ENCODE measurements around the gene WARS2.

The WARS2 gene

GRCh38 chr1:118988186-118989005, 152.1 kb downstream of the WARS2 start, which contains the start of gene TBX15:
Gene TBX15 (minus strand): TSS chr1:118988343. CDS start chr1:118987795, 548 bp downstream.
- peak; percentile 77 for DNase-seq
- TF ChIP-seq CTCF (IDR thresholded peaks at IDR 0.05; ENCODE audit: low read depth, low read length, missing control alignments): no peak
- Histone ChIP-seq H3K4me3 (ENCODE audit: low read depth, low read length) (peak within 1 kb of the TSS; percentile 64), H3K27ac (peak within 1 kb of the TSS; percentile 93), H3K36me3 (replicated peaks) (peaks cover 3% of the 10 kb centered on the region), H3K27me3 (replicated peaks) (no peaks in the 10 kb centered on the region)
- in situ Hi-C loops (cut with HindIII; ENCODE audit: low pct_ligation_motif_present, low sequenced_read_pairs): no loop called here

- no peak for DNase-seq
- TF ChIP-seq CTCF (IDR thresholded peaks at IDR 0.05; ENCODE audit: low read depth, low read length, missing control alignments): no peak
- H3K4me3 ChIP-seq (ENCODE audit: low read depth, low read length): peak overlapping the region; percentile 64
- peak overlapping the region; percentile 93 for H3K27ac ChIP-seq
- H3K27me3 ChIP-seq (replicated peaks): no peaks in the 10 kb centered on the region
- H3K36me3 ChIP-seq (replicated peaks): peaks cover 3% of the 10 kb centered on the region
- in situ Hi-C loops (cut with HindIII; ENCODE audit: low pct_ligation_motif_present, low sequenced_read_pairs): no loop called here
These were observed 152.8 kb downstream of the WARS2 start for GRCh38 chr1:118987468-118988185.

- Histone ChIP-seq H3K27ac (peak overlapping the region; percentile 93), H3K27me3 (replicated peaks) (no peaks in the 10 kb centered on the region), H3K36me3 (replicated peaks) (peaks cover 3% of the 10 kb centered on the region), H3K4me3 (ENCODE audit: low read depth, low read length) (peak overlapping the region; percentile 64)
- TF ChIP-seq CTCF (IDR thresholded peaks at IDR 0.05; ENCODE audit: low read depth, low read length, missing control alignments): no peak
- DNase-seq: no peak
- in situ Hi-C loops (cut with HindIII; ENCODE audit: low pct_ligation_motif_present, low sequenced_read_pairs): no loop called here
These were observed 153.6 kb downstream of the WARS2 start for GRCh38 chr1:118986555-118987467.

- peak overlapping the region; percentile 64 for H3K4me3 ChIP-seq (ENCODE audit: low read depth, low read length)
- peaks cover 3% of the 10 kb centered on the region for H3K36me3 ChIP-seq (replicated peaks)
- peak overlapping the region; percentile 93 for H3K27ac ChIP-seq
- H3K27me3 ChIP-seq (replicated peaks): no peaks in the 10 kb centered on the region
- in situ Hi-C loops (cut with HindIII; ENCODE audit: low pct_ligation_motif_present, low sequenced_read_pairs): no loop called here
- no peak for DNase-seq
- no peak for TF ChIP-seq CTCF (IDR thresholded peaks at IDR 0.05; ENCODE audit: low read depth, low read length, missing control alignments)
These were observed 154.6 kb downstream of the WARS2 start for GRCh38 chr1:118985640-118986554.
